GM18519 (cell line): Measurements from ENCODE around the gene ADH1B.
"Not testable (repeated sequence)": the region's sequence is repeated elsewhere in the genome, so short reads cannot be mapped to it uniquely, and the experiment has no call there.

Experiments used
- ATAC-seq: cut with Tn5 transposase; IDR thresholded peaks from one replicate; pipeline ENCODE4 v1.9.1; 2021; ENCODE audit warnings: mild to moderate bottlenecking, moderate library complexity; ENCODE audit not compliant: unreplicated experiment, low FRiP score

The ADH1B gene

GRCh38 chr4:99321241-99322191 is at the start of gene ADH1B:
Gene ADH1B (minus strand): TSS chr4:99321401. CDS start chr4:99321331, 70 bp downstream.
- ATAC-seq, result no peak

GRCh38 chr4:99367817-99368216 is 46.6 kb upstream of the ADH1B start:
- not testable (repeated sequence) for ATAC-seq

GRCh38 chr4:99366491-99366890 is 45.3 kb upstream of the ADH1B start:
- ATAC-seq, result no peak

GRCh38 chr4:99362768-99363167 is 41.6 kb upstream of the ADH1B start:
- ATAC-seq, result no peak

- ATAC-seq, result no peak
Observed at GRCh38 chr4:99361899-99362275, 40.7 kb upstream of the ADH1B start.

GRCh38 chr4:99361268-99361898 is 40.2 kb upstream of the ADH1B start:
- no peak for ATAC-seq

- no peak for ATAC-seq
Observed at GRCh38 chr4:99359480-99360204, 38.4 kb upstream of the ADH1B start.

- ATAC-seq, result no peak
Observed at GRCh38 chr4:99357948-99358347, 36.7 kb upstream of the ADH1B start.

- no peak for ATAC-seq
Observed at GRCh38 chr4:99356992-99357391, 35.8 kb upstream of the ADH1B start.

- ATAC-seq, result not testable (repeated sequence)
Observed at GRCh38 chr4:99356149-99356548, 34.9 kb upstream of the ADH1B start.

GRCh38 chr4:99352602-99353537 is 31.7 kb upstream of the ADH1B start, which contains the start of gene ADH1C:
Gene ADH1C (minus strand): TSS chr4:99352746. CDS start chr4:99352675, 71 bp downstream.
- ATAC-seq, result no peak

- ATAC-seq, result no peak
Observed at GRCh38 chr4:99351487-99351886, 30.3 kb upstream of the ADH1B start.

- no peak for ATAC-seq
Observed at GRCh38 chr4:99349338-99349737, 28.1 kb upstream of the ADH1B start.

- ATAC-seq, result not testable (repeated sequence)
Observed at GRCh38 chr4:99342624-99343023, 21.4 kb upstream of the ADH1B start.

GRCh38 chr4:99341426-99341825 is 20.2 kb upstream of the ADH1B start:
- ATAC-seq, result no peak

- ATAC-seq, result no peak
Observed at GRCh38 chr4:99339172-99339571, 18.0 kb upstream of the ADH1B start.

- no peak for ATAC-seq
Observed at GRCh38 chr4:99336553-99336952, 15.4 kb upstream of the ADH1B start.

GRCh38 chr4:99334880-99335279 is 13.7 kb upstream of the ADH1B start:
- ATAC-seq, result no peak

GRCh38 chr4:99330648-99331047 is 9.4 kb upstream of the ADH1B start:
- no peak for ATAC-seq

- ATAC-seq, result no peak
Observed at GRCh38 chr4:99329876-99330275, 8.7 kb upstream of the ADH1B start.
